Liver (tissue), 9 donors: ENCODE measurements around the gene SP100. TPM values are rescaled to one million over a fixed set of nuclear protein-coding genes. Genes with fewer than 3 reads are reported as not detected.

Source experiments
- DNase-seq: peaks from one replicate; pipeline ENCODE4 v3.0.0-alpha.2; 2017; ENCODE audit warnings: low spot score
- H3K27ac ChIP-seq, 2 donors: one replicate each; pipeline ENCODE4 v1.7.0; 2013; ENCODE audit warnings: inconsistent platforms in 2 of 2, low read length in 2 of 2, control low read depth in 1 of 2, low read depth in 1 of 2, mild to moderate bottlenecking in 1 of 2
- H3K27me3 ChIP-seq, 4 donors: one replicate each; pipeline versions ENCODE4 v1.6.1 to v1.7.0; 2013; ENCODE audit warnings: low read length in 3 of 4, inconsistent platforms in 1 of 4, mild to moderate bottlenecking in 1 of 4, moderate library complexity in 1 of 4; ENCODE audit not compliant: control insufficient read depth in 4 of 4, insufficient read depth in 4 of 4
- H3K36me3 ChIP-seq, 4 donors: one replicate each; pipeline versions ENCODE4 v1.6.1 to v1.7.0; 2013; ENCODE audit warnings: low read length in 3 of 4, mild to moderate bottlenecking in 3 of 4, low read depth in 1 of 4, moderate library complexity in 1 of 4; ENCODE audit not compliant: control insufficient read depth in 4 of 4, insufficient read depth in 3 of 4
- H3K4me1 ChIP-seq, 4 donors: one replicate each; pipeline versions ENCODE4 v1.6.1 to v1.7.0; 2013; ENCODE audit warnings: low read length in 3 of 4, mild to moderate bottlenecking in 3 of 4, moderate library complexity in 1 of 4; ENCODE audit not compliant: control insufficient read depth in 4 of 4, insufficient read depth in 4 of 4
- H3K4me3 ChIP-seq, 3 donors: one replicate each; pipeline versions ENCODE4 v1.6.1 to v1.7.0; 2013; ENCODE audit warnings: low read length in 3 of 3, control low read depth in 1 of 3, low read depth in 1 of 3, mild to moderate bottlenecking in 1 of 3
- H3K9ac ChIP-seq, 2 donors: one replicate each; pipeline ENCODE4 v1.7.0; 2013; ENCODE audit warnings: low read length in 2 of 2, mild to moderate bottlenecking in 2 of 2, moderate library complexity in 2 of 2, control low read depth in 1 of 2, low read depth in 1 of 2
- H3K9me3 ChIP-seq, 4 donors: one replicate each; pipeline versions ENCODE4 v1.6.1 to v1.7.0; 2013; ENCODE audit warnings: low read length in 3 of 4; ENCODE audit not compliant: control insufficient read depth in 4 of 4
- EGR1 ChIP-seq, 2 donors: IDR thresholded peaks; 2 replicates each; pipeline ENCODE4 v1.6.1; 2016 to 2018; ENCODE audit warnings: antibody characterized with exemption in 2 of 2, low read depth in 2 of 2
- FOXA1 ChIP-seq: IDR thresholded peaks from 2 replicates; pipeline ENCODE4 v1.6.1; 2016; ENCODE audit warnings: antibody characterized with exemption
- FOXA2 ChIP-seq: IDR thresholded peaks from 2 replicates; pipeline ENCODE4 v1.6.1; 2016; ENCODE audit warnings: antibody characterized with exemption
- GABPA ChIP-seq, 2 donors: IDR thresholded peaks in 1 of 2; conservative IDR thresholded peaks in 1 of 2; 2 replicates each; pipeline ENCODE4 v1.6.1; 2016; ENCODE audit warnings: antibody characterized with exemption in 2 of 2, mild to moderate bottlenecking in 1 of 2, moderate library complexity in 1 of 2
- HNF4A ChIP-seq, 2 donors: conservative IDR thresholded peaks; 2 replicates each; pipeline ENCODE4 v1.6.1; 2016; ENCODE audit warnings: antibody characterized with exemption in 2 of 2, mild to moderate bottlenecking in 2 of 2
- HNF4G ChIP-seq: IDR thresholded peaks from 2 replicates; pipeline ENCODE4 v1.6.1; 2016; ENCODE audit warnings: antibody characterized with exemption
- JUND ChIP-seq, 2 donors: IDR thresholded peaks; 2 replicates each; pipeline ENCODE4 v1.6.1; 2016; ENCODE audit warnings: antibody characterized with exemption in 2 of 2
- NR2F2 ChIP-seq: IDR thresholded peaks from 2 replicates; pipeline ENCODE4 v1.6.1; 2016; ENCODE audit warnings: antibody characterized with exemption
- RAD21 ChIP-seq, 2 donors: IDR thresholded peaks; 2 replicates each; pipeline ENCODE4 v1.6.1; 2016; ENCODE audit warnings: antibody characterized with exemption in 2 of 2, mild to moderate bottlenecking in 2 of 2
- RXRA ChIP-seq, 2 donors: IDR thresholded peaks; 2 replicates each; pipeline ENCODE4 v1.6.1; 2017 to 2018; ENCODE audit warnings: antibody characterized with exemption in 2 of 2, mild to moderate bottlenecking in 1 of 2
- SP1 ChIP-seq: IDR thresholded peaks from 2 replicates; pipeline ENCODE4 v1.6.1; 2018; ENCODE audit warnings: antibody characterized with exemption, mild to moderate bottlenecking
- TAF1 ChIP-seq: conservative IDR thresholded peaks from 2 replicates; pipeline ENCODE4 v1.6.1; 2016; ENCODE audit warnings: antibody characterized with exemption, mild to moderate bottlenecking
- YY1 ChIP-seq: IDR thresholded peaks from 2 replicates; pipeline ENCODE4 v1.6.1; 2016; ENCODE audit warnings: antibody characterized with exemption, mild to moderate bottlenecking
- WGBS: extraction: QIAGEN DNeasy Blood & Tissue Kit; methylation state at CpG from one replicate; pipeline ENCODE4 v1.1.7; 2013; 5-methylcytosine and 5-hydroxymethylcytosine counted together
- polyA plus RNA-seq, 2 donors: library from polyadenylated mRNA; stranded (reverse) in 1 of 2; unstranded in 1 of 2; fragments of 200-250 nt in 1 of 2; fragments of >200 nt in 1 of 2; fragmentation: Nextera tagmentation in 1 of 2; extraction: Ambion mirVana in 1 of 2; gene quantifications; one replicate each; pipeline versions ENCODE4 v1.2.1 to v1.2.3, GENCODE V29; 2013 to 2015
- total RNA-seq, 2 donors: library from RNA; depleted of rRNA; stranded (reverse); fragments of >200 nt; gene quantifications; one replicate each; pipeline ENCODE4 v1.2.3, GENCODE V29; 2014
- TF ChIP-seq, protein P1 (sequence below): IDR thresholded peaks from 2 replicates; pipeline ENCODE4 v1.6.1; 2016; ENCODE audit warnings: antibody characterized with exemption, mild to moderate bottlenecking
- TF ChIP-seq, protein P2 (sequence below): IDR thresholded peaks from 2 replicates; pipeline ENCODE4 v1.6.1; 2016; ENCODE audit warnings: antibody characterized with exemption
- TF ChIP-seq, protein P3 (sequence below): fragments of 150-350 bp; IDR thresholded peaks from 2 replicates; pipeline ENCODE4 v1.5.1; 2017; ENCODE audit warnings: improper control_type of control experiment, low read depth, low read length; ENCODE audit not compliant: missing input control
- TF ChIP-seq, protein P4 (sequence below): IDR thresholded peaks from 2 replicates; pipeline ENCODE4 v1.6.1; 2016; ENCODE audit warnings: antibody characterized with exemption
- TF ChIP-seq, protein P5 (sequence below): IDR thresholded peaks from 2 replicates; pipeline ENCODE4 v1.6.1; 2016; ENCODE audit warnings: antibody characterized with exemption
- donor health status: healthy.
- donor health status: healthy.
- donor health status: healthy.
- donor health status: healthy.
- donor health status: healthy.

Gene SP100
- total and polyA plus RNA-seq, 4 donors = 21.9 to 45.5 (median 33.1) TPM

DNA sequence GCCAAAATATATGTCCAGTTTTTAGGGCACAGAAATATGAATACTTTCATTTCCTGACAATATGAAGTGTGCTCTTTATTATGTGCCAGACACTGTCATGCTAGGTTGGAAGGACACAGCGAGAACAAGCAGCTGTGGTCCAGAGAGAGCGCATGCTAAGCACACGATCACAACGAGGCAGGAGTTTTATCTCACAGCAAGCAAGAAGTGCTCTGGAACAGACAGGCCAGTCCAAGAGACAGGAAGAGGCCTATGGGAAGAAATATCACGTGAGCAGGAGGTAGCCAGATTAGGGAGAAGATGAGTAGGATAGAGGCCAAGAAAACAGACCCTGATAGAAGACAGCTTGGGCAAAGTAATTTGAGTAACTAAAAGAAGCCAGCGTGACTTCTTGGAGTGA is 161.1 kb downstream of the SP100 start:
- Histone ChIP-seq H3K4me1 (no peaks in the 10 kb centered on the region), H3K36me3 (no peaks in the 10 kb centered on the region), H3K9me3 (peaks cover 0 to 5% (median under 1%) of the 10 kb centered on the region in 4 donors), H3K27ac (no peak overlapping the region), H3K27me3 (no peaks in the 10 kb centered on the region), H3K9ac (no peak overlapping the region), H3K4me3 (no peak overlapping the region)
- TF ChIP-seq FOXA1 (no peak), TAF1 (no peak), HNF4G (no peak)
- 78% methylated on average over 6 of the region's 6 CpGs for WGBS
- DNase-seq = no peak

DNA sequence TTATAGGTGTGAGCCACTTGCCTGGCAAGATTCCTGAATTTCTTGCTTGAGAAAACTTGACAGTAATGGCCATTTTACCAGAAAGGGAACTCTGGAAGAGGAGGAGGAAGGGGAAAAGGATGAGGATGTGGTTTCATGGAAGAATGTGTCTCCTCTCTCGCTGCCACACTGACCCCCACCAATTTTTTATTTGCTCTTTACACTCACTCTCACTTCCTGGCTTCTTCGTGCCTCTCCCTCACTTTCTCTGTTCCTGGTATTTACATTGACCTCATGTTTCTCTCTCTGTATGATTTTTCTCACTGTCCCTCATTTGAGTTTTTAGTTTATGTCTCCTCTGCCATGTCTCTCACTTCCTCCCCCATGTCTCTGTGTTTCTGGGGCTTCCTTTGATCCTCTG is 162.1 kb downstream of the SP100 start:
- no peaks in the 10 kb centered on the region for H3K4me1 ChIP-seq
- peaks cover 0 to 5% (median under 1%) of the 10 kb centered on the region in 4 donors for H3K9me3 ChIP-seq
- H3K27me3 ChIP-seq = no peaks in the 10 kb centered on the region
- WGBS = 30% methylated on average over 2 of the region's 2 CpGs
- no peak for TF ChIP-seq SP1
- TF ChIP-seq, protein P1, sequence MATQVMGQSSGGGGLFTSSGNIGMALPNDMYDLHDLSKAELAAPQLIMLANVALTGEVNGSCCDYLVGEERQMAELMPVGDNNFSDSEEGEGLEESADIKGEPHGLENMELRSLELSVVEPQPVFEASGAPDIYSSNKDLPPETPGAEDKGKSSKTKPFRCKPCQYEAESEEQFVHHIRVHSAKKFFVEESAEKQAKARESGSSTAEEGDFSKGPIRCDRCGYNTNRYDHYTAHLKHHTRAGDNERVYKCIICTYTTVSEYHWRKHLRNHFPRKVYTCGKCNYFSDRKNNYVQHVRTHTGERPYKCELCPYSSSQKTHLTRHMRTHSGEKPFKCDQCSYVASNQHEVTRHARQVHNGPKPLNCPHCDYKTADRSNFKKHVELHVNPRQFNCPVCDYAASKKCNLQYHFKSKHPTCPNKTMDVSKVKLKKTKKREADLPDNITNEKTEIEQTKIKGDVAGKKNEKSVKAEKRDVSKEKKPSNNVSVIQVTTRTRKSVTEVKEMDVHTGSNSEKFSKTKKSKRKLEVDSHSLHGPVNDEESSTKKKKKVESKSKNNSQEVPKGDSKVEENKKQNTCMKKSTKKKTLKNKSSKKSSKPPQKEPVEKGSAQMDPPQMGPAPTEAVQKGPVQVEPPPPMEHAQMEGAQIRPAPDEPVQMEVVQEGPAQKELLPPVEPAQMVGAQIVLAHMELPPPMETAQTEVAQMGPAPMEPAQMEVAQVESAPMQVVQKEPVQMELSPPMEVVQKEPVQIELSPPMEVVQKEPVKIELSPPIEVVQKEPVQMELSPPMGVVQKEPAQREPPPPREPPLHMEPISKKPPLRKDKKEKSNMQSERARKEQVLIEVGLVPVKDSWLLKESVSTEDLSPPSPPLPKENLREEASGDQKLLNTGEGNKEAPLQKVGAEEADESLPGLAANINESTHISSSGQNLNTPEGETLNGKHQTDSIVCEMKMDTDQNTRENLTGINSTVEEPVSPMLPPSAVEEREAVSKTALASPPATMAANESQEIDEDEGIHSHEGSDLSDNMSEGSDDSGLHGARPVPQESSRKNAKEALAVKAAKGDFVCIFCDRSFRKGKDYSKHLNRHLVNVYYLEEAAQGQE = no peak
- TF ChIP-seq, protein P2, sequence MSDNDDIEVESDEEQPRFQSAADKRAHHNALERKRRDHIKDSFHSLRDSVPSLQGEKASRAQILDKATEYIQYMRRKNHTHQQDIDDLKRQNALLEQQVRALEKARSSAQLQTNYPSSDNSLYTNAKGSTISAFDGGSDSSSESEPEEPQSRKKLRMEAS = no peak
- TF ChIP-seq FOXA1 = no peak
- TF ChIP-seq RXRA (IDR thresholded peaks at IDR 0.05) = no peak
- no peak for TF ChIP-seq RAD21 (IDR thresholded peaks at IDR 0.05)
- TF ChIP-seq, protein P3, sequence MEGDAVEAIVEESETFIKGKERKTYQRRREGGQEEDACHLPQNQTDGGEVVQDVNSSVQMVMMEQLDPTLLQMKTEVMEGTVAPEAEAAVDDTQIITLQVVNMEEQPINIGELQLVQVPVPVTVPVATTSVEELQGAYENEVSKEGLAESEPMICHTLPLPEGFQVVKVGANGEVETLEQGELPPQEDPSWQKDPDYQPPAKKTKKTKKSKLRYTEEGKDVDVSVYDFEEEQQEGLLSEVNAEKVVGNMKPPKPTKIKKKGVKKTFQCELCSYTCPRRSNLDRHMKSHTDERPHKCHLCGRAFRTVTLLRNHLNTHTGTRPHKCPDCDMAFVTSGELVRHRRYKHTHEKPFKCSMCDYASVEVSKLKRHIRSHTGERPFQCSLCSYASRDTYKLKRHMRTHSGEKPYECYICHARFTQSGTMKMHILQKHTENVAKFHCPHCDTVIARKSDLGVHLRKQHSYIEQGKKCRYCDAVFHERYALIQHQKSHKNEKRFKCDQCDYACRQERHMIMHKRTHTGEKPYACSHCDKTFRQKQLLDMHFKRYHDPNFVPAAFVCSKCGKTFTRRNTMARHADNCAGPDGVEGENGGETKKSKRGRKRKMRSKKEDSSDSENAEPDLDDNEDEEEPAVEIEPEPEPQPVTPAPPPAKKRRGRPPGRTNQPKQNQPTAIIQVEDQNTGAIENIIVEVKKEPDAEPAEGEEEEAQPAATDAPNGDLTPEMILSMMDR = no peak
- TF ChIP-seq HNF4A (conservative IDR thresholded peaks at IDR 0.05) = no peak
- TF ChIP-seq, protein P4, sequence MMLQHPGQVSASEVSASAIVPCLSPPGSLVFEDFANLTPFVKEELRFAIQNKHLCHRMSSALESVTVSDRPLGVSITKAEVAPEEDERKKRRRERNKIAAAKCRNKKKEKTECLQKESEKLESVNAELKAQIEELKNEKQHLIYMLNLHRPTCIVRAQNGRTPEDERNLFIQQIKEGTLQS = no peak
- no peak for TF ChIP-seq FOXA2
- TF ChIP-seq, protein P5, sequence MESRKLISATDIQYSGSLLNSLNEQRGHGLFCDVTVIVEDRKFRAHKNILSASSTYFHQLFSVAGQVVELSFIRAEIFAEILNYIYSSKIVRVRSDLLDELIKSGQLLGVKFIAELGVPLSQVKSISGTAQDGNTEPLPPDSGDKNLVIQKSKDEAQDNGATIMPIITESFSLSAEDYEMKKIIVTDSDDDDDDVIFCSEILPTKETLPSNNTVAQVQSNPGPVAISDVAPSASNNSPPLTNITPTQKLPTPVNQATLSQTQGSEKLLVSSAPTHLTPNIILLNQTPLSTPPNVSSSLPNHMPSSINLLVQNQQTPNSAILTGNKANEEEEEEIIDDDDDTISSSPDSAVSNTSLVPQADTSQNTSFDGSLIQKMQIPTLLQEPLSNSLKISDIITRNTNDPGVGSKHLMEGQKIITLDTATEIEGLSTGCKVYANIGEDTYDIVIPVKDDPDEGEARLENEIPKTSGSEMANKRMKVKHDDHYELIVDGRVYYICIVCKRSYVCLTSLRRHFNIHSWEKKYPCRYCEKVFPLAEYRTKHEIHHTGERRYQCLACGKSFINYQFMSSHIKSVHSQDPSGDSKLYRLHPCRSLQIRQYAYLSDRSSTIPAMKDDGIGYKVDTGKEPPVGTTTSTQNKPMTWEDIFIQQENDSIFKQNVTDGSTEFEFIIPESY = no peak
- no peak for TF ChIP-seq HNF4G
- no peak for TF ChIP-seq JUND (IDR thresholded peaks at IDR 0.05)
- TF ChIP-seq TAF1 = no peak
- TF ChIP-seq NR2F2 = no peak
- no peak for TF ChIP-seq GABPA (IDR thresholded peaks at IDR 0.05 in 1 of 2, conservative IDR thresholded peaks at IDR 0.05 in 1 of 2)
- TF ChIP-seq EGR1 (IDR thresholded peaks at IDR 0.05; ENCODE audit: low read depth in 2 of 2) = no peak
- no peak for TF ChIP-seq YY1
- no peak for DNase-seq
- no peak overlapping the region for H3K4me3 ChIP-seq
- H3K9ac ChIP-seq = no peak overlapping the region
- H3K27ac ChIP-seq = no peak overlapping the region
- H3K36me3 ChIP-seq = no peaks in the 10 kb centered on the region
